ENCODE data around the gene ITSN1. TPM values are rescaled to one million over a fixed set of nuclear protein-coding genes. Genes with fewer than 3 reads are reported as not detected.

The ITSN1 gene
- total and polyA plus RNA-seq, 4 donors = 20.3 to 112 (median 40.2) TPM

DNA sequence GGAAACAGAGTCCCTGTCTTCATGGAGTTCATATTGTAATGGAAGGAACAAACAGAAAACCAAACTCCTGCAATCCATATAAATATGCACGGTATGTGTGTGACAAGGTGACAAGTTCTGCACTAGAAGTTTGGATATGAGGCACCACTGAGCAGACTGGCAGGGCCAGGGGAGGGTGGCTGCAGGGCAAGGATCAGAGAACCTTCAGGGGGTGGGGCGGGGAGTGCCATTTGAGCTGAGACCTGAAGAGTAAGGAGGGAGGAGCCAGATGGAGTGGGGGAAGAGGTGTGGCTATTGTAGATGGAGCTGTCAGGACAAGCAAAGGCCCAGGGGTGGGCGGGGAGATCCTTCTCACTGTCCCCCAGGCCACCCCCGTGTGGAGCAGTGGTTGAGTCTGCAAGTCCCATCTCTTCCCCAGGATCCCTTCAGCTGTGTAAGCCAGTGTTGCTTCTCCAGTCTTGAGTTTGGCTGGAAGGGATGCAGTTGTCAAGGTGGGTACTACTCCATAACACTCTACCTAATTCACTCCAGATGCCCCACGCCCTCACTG is 196.9 kb downstream of the ITSN1 start:
- no peaks in the 10 kb centered on the region for H3K27me3 ChIP-seq (ENCODE audit: control insufficient read depth in 4 of 4, insufficient read depth in 4 of 4, low read length in 3 of 4)
- H3K36me3 ChIP-seq (ENCODE audit: control insufficient read depth in 4 of 4, insufficient read depth in 3 of 4, low read depth in 1 of 4, low read length in 3 of 4) = peaks cover 0 to 39% (median 7%) of the 10 kb centered on the region in 4 donors
- no peak overlapping the region for H3K4me3 ChIP-seq (ENCODE audit: low read depth in 1 of 3, low read length in 3 of 3)
- WGBS = 94% methylated on average over 5 of the region's 5 CpGs
- no peak for DNase-seq (ENCODE audit: low spot score)
- TF ChIP-seq SP1 (IDR thresholded peaks at IDR 0.05) (no peak), EGR1 (IDR thresholded peaks at IDR 0.05; ENCODE audit: low read depth in 2 of 2) (no peak), REST (IDR thresholded peaks at IDR 0.05) (no peak), RAD21 (IDR thresholded peaks at IDR 0.05) (no peak), YY1 (IDR thresholded peaks at IDR 0.05) (no peak), NR2F2 (IDR thresholded peaks at IDR 0.05) (no peak), HNF4G (IDR thresholded peaks at IDR 0.05) (no peak), MAX (IDR thresholded peaks at IDR 0.05) (no peak), JUND (IDR thresholded peaks at IDR 0.05) (no peak), RXRA (IDR thresholded peaks at IDR 0.05) (no peak)
- TF ChIP-seq, protein P1, sequence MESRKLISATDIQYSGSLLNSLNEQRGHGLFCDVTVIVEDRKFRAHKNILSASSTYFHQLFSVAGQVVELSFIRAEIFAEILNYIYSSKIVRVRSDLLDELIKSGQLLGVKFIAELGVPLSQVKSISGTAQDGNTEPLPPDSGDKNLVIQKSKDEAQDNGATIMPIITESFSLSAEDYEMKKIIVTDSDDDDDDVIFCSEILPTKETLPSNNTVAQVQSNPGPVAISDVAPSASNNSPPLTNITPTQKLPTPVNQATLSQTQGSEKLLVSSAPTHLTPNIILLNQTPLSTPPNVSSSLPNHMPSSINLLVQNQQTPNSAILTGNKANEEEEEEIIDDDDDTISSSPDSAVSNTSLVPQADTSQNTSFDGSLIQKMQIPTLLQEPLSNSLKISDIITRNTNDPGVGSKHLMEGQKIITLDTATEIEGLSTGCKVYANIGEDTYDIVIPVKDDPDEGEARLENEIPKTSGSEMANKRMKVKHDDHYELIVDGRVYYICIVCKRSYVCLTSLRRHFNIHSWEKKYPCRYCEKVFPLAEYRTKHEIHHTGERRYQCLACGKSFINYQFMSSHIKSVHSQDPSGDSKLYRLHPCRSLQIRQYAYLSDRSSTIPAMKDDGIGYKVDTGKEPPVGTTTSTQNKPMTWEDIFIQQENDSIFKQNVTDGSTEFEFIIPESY (IDR thresholded peaks at IDR 0.05) = no peak
- no peak overlapping the region for H3K27ac ChIP-seq (ENCODE audit: low read depth in 1 of 2, low read length in 2 of 2)
- no peaks in the 10 kb centered on the region for H3K9me3 ChIP-seq (ENCODE audit: control insufficient read depth in 4 of 4, low read length in 3 of 4)
- H3K9ac ChIP-seq (ENCODE audit: low read depth in 1 of 2, low read length in 2 of 2) = no peak overlapping the region
- peaks cover 0 to 4% (median 0%) of the 10 kb centered on the region in 4 donors for H3K4me1 ChIP-seq (ENCODE audit: control insufficient read depth in 4 of 4, insufficient read depth in 4 of 4, low read length in 3 of 4)

DNA sequence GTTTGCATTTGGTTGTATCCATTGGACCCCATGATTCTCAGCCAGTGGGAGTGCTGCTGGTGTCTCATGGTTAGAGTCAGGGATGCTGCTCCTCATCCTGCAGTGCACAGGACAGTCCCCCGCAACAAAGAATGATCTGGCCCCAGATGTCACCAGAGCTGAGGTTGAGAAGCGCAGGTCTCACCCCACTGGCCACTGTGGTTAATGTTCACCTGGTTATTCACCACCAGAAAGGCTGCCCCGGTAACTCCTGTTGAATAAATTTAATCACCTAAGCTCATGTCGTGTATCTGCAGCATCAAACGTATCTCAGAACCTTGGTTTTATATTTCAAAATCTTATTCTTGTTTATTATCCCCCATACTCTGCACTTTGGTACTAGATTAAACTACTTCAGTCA is 197.5 kb downstream of the ITSN1 start:
- H3K4me3 ChIP-seq (ENCODE audit: low read depth in 1 of 3, low read length in 3 of 3) = no peak overlapping the region

More for the DNA sequence above, 197.5 kb downstream of the ITSN1 start:
- DNase-seq (ENCODE audit: low spot score) = no peak
- H3K9ac ChIP-seq (ENCODE audit: low read depth in 1 of 2, low read length in 2 of 2) = no peak overlapping the region
- H3K9me3 ChIP-seq (ENCODE audit: control insufficient read depth in 4 of 4, low read length in 3 of 4) = no peaks in the 10 kb centered on the region
- 96% methylated on average over 5 of the region's 5 CpGs for WGBS
- TF ChIP-seq RXRA (IDR thresholded peaks at IDR 0.05) (no peak), REST (IDR thresholded peaks at IDR 0.05) (no peak), HNF4A (conservative IDR thresholded peaks at IDR 0.05) (no peak), FOXA2 (IDR thresholded peaks at IDR 0.05) (no peak), HNF4G (IDR thresholded peaks at IDR 0.05) (no peak), MAX (IDR thresholded peaks at IDR 0.05) (no peak), EGR1 (IDR thresholded peaks at IDR 0.05; ENCODE audit: low read depth in 2 of 2) (no peak), GABPA (IDR thresholded peaks at IDR 0.05 in 1 of 2, conservative IDR thresholded peaks at IDR 0.05 in 1 of 2) (no peak), SP1 (IDR thresholded peaks at IDR 0.05) (no peak), YY1 (IDR thresholded peaks at IDR 0.05) (no peak)
- TF ChIP-seq, protein P2, sequence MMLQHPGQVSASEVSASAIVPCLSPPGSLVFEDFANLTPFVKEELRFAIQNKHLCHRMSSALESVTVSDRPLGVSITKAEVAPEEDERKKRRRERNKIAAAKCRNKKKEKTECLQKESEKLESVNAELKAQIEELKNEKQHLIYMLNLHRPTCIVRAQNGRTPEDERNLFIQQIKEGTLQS (IDR thresholded peaks at IDR 0.05) = no peak
- TF ChIP-seq, protein P1 (IDR thresholded peaks at IDR 0.05) = no peak
- peaks cover 0 to 4% (median 0%) of the 10 kb centered on the region in 4 donors for H3K4me1 ChIP-seq (ENCODE audit: control insufficient read depth in 4 of 4, insufficient read depth in 4 of 4, low read length in 3 of 4)
- H3K27me3 ChIP-seq (ENCODE audit: control insufficient read depth in 4 of 4, insufficient read depth in 4 of 4, low read length in 3 of 4) = no peaks in the 10 kb centered on the region
- no peak overlapping the region for H3K27ac ChIP-seq (ENCODE audit: low read depth in 1 of 2, low read length in 2 of 2)
- peaks cover 0 to 34% (median 7%) of the 10 kb centered on the region in 4 donors for H3K36me3 ChIP-seq (ENCODE audit: control insufficient read depth in 4 of 4, insufficient read depth in 3 of 4, low read depth in 1 of 4, low read length in 3 of 4)

Data from liver (tissue), 9 donors.